ENCODE data around the gene RBMXL3.
"Not testable (repeated sequence)": the region's sequence is repeated elsewhere in the genome, so short reads cannot be mapped to it uniquely, and the experiment has no call there.

RBMXL3 gene
- total RNA-seq: 0 reads per million in 3 experiments

- DNase-seq: no peak
Observed at GRCh38 chrX:115189110-115189509, at the start of gene RBMXL3. TSS of gene RBMXL3 (plus strand) at chrX:115189410. CDS start at chrX:115189442, 32 bp downstream.

- DNase-seq: no peak
Observed at GRCh38 chrX:115142057-115142456, 47.2 kb upstream of the RBMXL3 start.

GRCh38 chrX:115147220-115147619, 42.0 kb upstream of the RBMXL3 start:
- DNase-seq: no peak

GRCh38 chrX:115173181-115173580, 16.0 kb upstream of the RBMXL3 start:
- no peak for DNase-seq

- no peak for DNase-seq
Observed at GRCh38 chrX:115174548-115174947, 14.7 kb upstream of the RBMXL3 start.

- no peak for DNase-seq
Observed at GRCh38 chrX:115177932-115178331, 11.3 kb upstream of the RBMXL3 start.

GRCh38 chrX:115178473-115178872, 10.7 kb upstream of the RBMXL3 start:
- no peak for DNase-seq

- no peak for DNase-seq
Observed at GRCh38 chrX:115183980-115184379, 5.2 kb upstream of the RBMXL3 start.

- no peak for DNase-seq
Observed at GRCh38 chrX:115189646-115190635, 731 bp downstream of the RBMXL3 start.

GRCh38 chrX:115190636-115191489, 1.7 kb downstream of the RBMXL3 start:
- no peak for DNase-seq

- DNase-seq: no peak
Observed at GRCh38 chrX:115191490-115192243, 2.5 kb downstream of the RBMXL3 start.

GRCh38 chrX:115192244-115192700, 3.1 kb downstream of the RBMXL3 start:
- DNase-seq: no peak

- DNase-seq: no peak
Observed at GRCh38 chrX:115204040-115204439, 14.8 kb downstream of the RBMXL3 start.

- DNase-seq: not testable (repeated sequence)
Observed at GRCh38 chrX:115209547-115209946, 20.3 kb downstream of the RBMXL3 start.

GRCh38 chrX:115214151-115214550, 24.9 kb downstream of the RBMXL3 start:
- DNase-seq: no peak

- no peak for DNase-seq
Observed at GRCh38 chrX:115214605-115215004, 25.4 kb downstream of the RBMXL3 start.

GRCh38 chrX:115217346-115217745, 28.1 kb downstream of the RBMXL3 start:
- not testable (repeated sequence) for DNase-seq

- no peak for DNase-seq
Observed at GRCh38 chrX:115226929-115227328, 37.7 kb downstream of the RBMXL3 start.

GRCh38 chrX:115229337-115230003, 40.3 kb downstream of the RBMXL3 start:
- DNase-seq: no peak

- DNase-seq: no peak
Observed at GRCh38 chrX:115232933-115233496, 43.8 kb downstream of the RBMXL3 start.
